Right lobe of liver (tissue), 4 donors: ENCODE results near the gene SARNP.

Experiments
- CTCF ChIP-seq, 4 donors: fragments of 200-600 bp in 3 of 4; fragments of 450-650 bp in 1 of 4; IDR thresholded peaks; one replicate each; pipeline versions ENCODE4 v1.5.1 to v1.8.0; 2016 to 2022; ENCODE audit warnings: antibody characterized with exemption in 4 of 4, mild to moderate bottlenecking in 2 of 4
- POLR2A ChIP-seq: fragments of 450-650 bp; IDR thresholded peaks from one replicate; pipeline ENCODE4 v1.6.1; 2017; ENCODE audit warnings: antibody characterized with exemption, mild to moderate bottlenecking
- donor health status: DM: no; HTN: no; CAD: no.
- donor health status: DM: no; HTN: no; CAD: no.
- donor health status: DM: no; HTN: yes; CAD: no.

- TF ChIP-seq CTCF (IDR thresholded peaks at IDR 0.05) (no peak), POLR2A (no peak)
These were observed 59.8 kb downstream of the SARNP start for GRCh38 chr12:55757701-55758100.
